GM12874 (cell line): ENCODE data around the gene B3GNT4.

ENCODE experiments used
- TF ChIP-seq, protein P1 (sequence below): IDR thresholded peaks from 2 replicates; pipeline ENCODE4 v1.5.1; 2011; ENCODE audit warnings: low read depth, mild to moderate bottlenecking, control low read depth, low read length, moderate library complexity; ENCODE audit not compliant: insufficient read depth

B3GNT4 gene

DNA sequence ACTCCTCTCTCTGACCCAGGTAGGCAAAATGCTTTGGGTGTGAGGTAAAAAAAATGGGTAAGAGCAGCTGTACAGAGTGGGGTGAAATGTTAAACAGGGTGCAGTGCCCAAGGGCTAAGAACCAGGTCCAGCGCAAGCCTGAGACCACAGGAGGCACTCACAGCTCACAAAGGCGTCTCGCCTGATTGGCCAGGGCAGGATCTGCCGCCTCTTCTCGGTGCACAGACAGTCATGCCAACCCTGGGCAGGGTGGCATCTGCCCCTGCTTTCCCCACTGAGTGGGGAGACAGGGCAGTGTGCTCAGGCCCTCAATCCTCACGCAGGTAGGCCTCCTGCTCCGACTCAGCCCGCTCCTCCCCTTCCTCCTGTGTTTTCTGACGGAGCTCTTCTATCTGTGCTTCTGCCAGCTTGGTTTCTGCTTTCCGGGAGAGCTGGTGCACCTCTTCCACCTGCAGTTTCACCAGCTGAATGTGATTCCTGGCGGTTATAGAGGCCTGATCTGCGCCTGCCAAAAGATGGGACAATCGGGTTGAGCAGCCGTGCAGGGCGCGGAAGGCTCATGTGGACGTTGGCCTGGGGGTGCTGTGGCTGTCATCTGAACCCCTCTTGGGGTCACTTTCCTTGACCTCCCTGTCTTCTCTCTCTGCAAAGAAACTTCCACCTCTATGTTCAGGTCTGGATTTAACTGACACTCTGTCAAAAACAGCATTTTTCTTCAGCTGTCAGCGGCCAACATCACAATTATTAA lies 4.7 kb downstream of the B3GNT4 start:
- TF ChIP-seq, protein P1, sequence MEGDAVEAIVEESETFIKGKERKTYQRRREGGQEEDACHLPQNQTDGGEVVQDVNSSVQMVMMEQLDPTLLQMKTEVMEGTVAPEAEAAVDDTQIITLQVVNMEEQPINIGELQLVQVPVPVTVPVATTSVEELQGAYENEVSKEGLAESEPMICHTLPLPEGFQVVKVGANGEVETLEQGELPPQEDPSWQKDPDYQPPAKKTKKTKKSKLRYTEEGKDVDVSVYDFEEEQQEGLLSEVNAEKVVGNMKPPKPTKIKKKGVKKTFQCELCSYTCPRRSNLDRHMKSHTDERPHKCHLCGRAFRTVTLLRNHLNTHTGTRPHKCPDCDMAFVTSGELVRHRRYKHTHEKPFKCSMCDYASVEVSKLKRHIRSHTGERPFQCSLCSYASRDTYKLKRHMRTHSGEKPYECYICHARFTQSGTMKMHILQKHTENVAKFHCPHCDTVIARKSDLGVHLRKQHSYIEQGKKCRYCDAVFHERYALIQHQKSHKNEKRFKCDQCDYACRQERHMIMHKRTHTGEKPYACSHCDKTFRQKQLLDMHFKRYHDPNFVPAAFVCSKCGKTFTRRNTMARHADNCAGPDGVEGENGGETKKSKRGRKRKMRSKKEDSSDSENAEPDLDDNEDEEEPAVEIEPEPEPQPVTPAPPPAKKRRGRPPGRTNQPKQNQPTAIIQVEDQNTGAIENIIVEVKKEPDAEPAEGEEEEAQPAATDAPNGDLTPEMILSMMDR = no peak

DNA sequence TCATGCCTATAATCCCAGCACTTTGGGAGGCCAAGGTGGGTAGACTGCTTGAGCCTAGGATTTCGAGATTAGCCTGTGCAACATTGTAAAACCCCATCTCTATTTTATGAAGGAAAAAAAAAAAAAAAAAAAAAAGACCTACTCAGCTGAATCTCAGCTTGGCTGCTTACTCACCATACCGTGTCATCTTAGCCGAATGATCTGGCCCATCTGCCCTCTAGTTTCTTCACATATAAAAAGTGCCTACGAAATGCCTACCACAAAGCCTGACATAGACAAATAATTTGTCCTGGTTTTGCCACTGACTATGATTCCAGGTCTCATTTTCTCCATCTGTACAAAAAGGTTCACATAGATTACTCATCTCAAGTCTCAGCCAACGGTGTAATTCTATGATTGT lies 12.3 kb downstream of the B3GNT4 start:
- TF ChIP-seq, protein P1 = no peak

DNA sequence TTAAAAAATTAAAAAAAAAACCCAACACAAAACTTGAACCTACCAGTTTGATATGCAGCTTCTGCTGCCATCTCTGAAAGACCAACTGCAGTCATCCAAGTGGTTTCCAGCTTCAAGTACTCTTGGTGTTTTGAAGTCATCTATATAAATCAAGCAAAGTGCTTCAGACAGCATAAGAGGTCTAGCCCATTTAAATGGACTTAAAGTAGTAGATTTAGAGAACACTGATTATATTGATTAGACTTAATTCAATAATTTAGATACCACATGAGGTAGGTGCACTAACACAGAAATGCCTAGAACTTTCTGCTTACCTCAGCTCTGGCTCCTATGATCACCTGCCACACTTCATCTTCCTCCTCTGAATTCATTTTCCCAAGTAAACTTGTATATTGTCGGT lies 12.9 kb downstream of the B3GNT4 start:
- TF ChIP-seq, protein P1 = no peak

DNA sequence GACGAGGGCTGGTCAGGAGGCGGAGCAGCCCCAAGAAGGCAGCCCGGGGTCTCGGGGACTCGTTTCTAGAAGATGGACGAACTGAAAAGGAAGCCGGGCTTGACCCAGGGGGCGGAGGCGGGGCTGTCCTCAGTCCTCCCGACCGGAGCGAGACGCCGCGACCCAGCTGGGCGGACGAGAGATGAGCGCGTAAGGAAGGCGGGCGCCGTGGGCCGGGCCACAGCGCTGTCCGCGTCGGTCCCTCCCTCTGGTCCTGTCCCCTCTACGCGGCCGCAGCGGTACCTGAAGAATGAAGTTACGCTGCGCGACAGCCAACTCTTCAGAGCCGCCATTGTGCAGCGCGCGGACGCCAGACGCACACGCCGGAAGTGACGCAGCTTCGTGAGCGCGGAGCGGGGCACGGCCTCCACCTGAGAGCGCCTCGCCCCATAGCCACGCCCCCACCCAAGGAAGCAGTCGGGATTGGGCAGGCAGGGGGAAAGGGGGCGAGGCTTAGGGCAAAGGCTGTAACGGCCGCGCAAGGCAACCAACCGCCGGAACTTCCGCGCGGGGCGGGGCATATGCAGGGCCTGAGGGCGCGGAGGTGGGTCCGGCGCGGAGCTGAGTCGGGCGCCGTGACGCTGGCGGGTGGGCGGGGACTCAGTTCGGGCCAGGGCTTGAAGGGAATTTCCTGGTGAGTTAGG lies 22.3 kb downstream of the B3GNT4 start, which contains the start of gene DIABLO:
Gene DIABLO, minus strand, starts transcription at position 370 of the 683 bp plus-strand sequence. Its CDS starts 38 bp downstream, at position 332.
- TF ChIP-seq, protein P1 = no peak

DNA sequence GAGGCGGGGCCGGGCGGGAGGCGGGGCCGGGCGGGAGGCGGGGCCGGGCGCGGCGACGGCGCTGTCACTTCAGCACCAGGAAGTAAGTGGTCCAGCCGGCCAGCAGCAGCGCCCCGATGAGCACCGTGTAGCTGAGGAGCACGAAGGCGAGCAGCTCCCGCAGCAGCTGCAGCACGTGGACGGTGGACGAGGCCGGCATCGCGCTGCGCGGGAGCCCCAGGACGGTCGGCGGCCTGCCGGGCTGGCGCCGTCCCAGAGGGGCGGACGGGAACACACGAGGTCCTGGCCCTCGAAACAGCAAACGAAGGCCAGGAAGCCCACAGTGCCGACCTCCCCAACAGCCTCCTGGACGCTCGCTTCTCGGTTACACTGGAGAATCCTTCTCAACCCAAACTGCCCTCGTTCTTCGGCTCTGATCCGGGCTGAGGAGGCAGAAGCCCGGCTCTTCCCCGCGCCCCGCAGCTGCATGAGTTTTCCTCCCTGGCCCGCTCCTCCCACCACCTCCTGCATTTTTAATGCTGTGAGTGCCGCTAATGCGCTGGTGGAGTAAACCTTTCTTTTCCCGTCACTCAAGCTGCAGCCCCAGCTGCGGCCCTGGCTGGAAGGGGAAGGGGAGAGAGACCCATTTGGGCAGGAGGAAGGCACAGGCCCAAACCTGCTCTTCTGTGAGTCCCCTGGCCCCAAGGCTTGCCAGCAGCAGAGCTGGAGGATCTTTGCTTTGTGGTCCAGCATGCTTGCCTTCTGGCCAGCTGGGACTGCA lies 23.0 kb downstream of the B3GNT4 start:
- TF ChIP-seq, protein P1 = no peak

DNA sequence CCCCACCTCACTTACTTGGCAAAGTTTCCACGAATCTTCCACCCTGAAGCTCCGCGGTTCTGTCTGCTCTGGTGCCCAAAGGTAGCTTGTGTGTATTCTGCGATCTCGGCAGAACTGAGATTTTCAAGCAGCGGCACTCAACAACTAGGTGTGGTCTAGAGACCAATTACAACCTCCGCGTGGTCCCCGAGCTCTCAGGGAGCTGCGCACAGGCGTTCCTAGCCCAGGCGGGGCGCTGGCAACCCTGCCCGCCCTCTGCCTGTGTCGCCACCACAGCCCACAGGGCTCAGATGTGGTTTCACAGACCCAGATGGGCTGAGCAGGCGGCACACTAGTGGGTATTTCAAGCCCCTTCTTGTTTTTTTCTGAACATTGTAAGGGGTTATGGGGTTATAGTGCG lies 23.8 kb downstream of the B3GNT4 start:
- TF ChIP-seq, protein P1 = no peak

DNA sequence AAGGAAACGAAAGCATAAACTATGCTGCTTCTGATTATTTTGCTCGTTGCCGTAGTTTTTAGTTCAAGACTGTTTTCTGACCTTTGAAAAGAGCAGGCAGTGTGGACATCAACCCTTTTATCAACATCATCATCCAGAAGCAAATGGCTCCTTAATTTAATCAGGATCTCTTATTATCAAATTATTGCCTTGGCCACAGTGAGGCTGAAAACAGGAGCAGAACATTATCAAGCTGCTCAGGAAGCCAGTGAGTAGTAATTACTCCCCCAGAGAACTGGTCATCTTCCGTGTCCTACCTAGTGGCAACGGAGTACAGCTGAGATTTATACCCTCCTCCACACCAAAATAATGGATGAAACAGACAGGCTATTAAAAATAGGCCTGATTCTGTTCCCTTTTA lies 24.6 kb downstream of the B3GNT4 start:
- TF ChIP-seq, protein P1 = no peak
